Endothelial cell of umbilical vein (primary cell): ENCODE data around the gene EGF. TPM values are rescaled to one million over a fixed set of nuclear protein-coding genes. Genes with fewer than 3 reads are reported as not detected.
"Not testable (repeated sequence)": the region's sequence is repeated elsewhere in the genome, so short reads cannot be mapped to it uniquely, and the experiment has no call there.

ENCODE experiments used
- BruUV-seq: library from RNA; stranded (reverse); fragments of 400-500 nt; replicated peaks from 2 replicates; lab custom pipeline; 2021; lab: Mats Ljungman, UMichigan
- CTCF ChIA-PET: fragments of 300-600, 350-600 bp; sonication (Branson Sonifier 250); formaldehyde crosslinking; loops from one replicate; lab custom pipeline; 2021; ENCODE audit warnings: antibody characterized with exemption, inconsistent platforms; lab: Charles Lee
- POLR2A ChIA-PET: fragments of 300-600, 350-600 bp; sonication (Branson Sonifier 250); formaldehyde crosslinking; loops from one replicate; lab custom pipeline; 2021; ENCODE audit warnings: antibody characterized with exemption, inconsistent platforms; lab: Charles Lee
- DNase-seq: peaks from one replicate; pipeline ENCODE4 v3.0.0-alpha.2; 2011; ENCODE audit warnings: low read depth, low spot score
- FAIRE-seq: peaks from 2 replicates; lab custom pipeline; 2011; peaks lifted over from hg19 to GRCh38; lab: Jason Lieb, UNC
- H2AFZ ChIP-seq: 2 replicates; pipeline ENCODE4 v1.6.0; 2012; ENCODE audit warnings: low read depth, low read length, control low read depth, inconsistent platforms
- H3K27ac ChIP-seq: 2 replicates; pipeline ENCODE4 v1.5.1; 2011; ENCODE audit warnings: low read depth, mild to moderate bottlenecking, control low read depth, low read length, moderate library complexity; ENCODE audit not compliant: insufficient read depth
- H3K27me3 ChIP-seq, 2 experiments: 2 replicates each; pipeline versions ENCODE4 v1.6.0 to v1.6.1; 2011; ENCODE audit warnings: low read length in 2 of 2, mixed read lengths in 1 of 2; ENCODE audit not compliant: control insufficient read depth in 2 of 2, insufficient read depth in 2 of 2
- H3K36me3 ChIP-seq, 2 experiments: 2 replicates in 1 of 2; 3 replicates in 1 of 2; pipeline ENCODE4 v1.5.1; 2011; ENCODE audit warnings: low read length in 2 of 2, mild to moderate bottlenecking in 1 of 2, moderate library complexity in 1 of 2; ENCODE audit not compliant: control insufficient read depth in 2 of 2, insufficient read depth in 2 of 2; ENCODE audit errors: extremely low read depth in 1 of 2
- H3K4me1 ChIP-seq: 3 replicates; pipeline ENCODE4 v1.5.1; 2011; ENCODE audit warnings: mild to moderate bottlenecking, low read length; ENCODE audit not compliant: control insufficient read depth, insufficient read depth; ENCODE audit errors: extremely low read depth
- H3K4me2 ChIP-seq: 2 replicates; pipeline ENCODE4 v1.6.1; 2011; ENCODE audit warnings: low read length, control low read depth, mixed read lengths; ENCODE audit not compliant: insufficient read depth
- H3K4me3 ChIP-seq, 3 experiments: fragments of 200-600 bp in 1 of 3; sonication (generic), shearing (Covaris generic) in 1 of 3; replicated peaks in 1 of 3; 2 replicates each; pipeline ENCODE4 v1.5.1; 2011 to 2016; ENCODE audit warnings: control low read depth in 3 of 3, low read length in 3 of 3, mild to moderate bottlenecking in 2 of 3, inconsistent platforms in 1 of 3, low read depth in 1 of 3, moderate library complexity in 1 of 3; ENCODE audit not compliant: insufficient read depth in 1 of 3
- H3K79me2 ChIP-seq: 2 replicates; pipeline ENCODE4 v1.6.0; 2012; ENCODE audit warnings: low read length, inconsistent platforms; ENCODE audit not compliant: control insufficient read depth, insufficient read depth
- H3K9ac ChIP-seq: replicated peaks from 2 replicates; pipeline ENCODE3; 2011; ENCODE audit warnings: low read length, control low read depth; ENCODE audit not compliant: insufficient read depth; ENCODE audit errors: extremely low read depth
- H3K9me1 ChIP-seq: replicated peaks from 3 replicates; pipeline ENCODE4 v1.6.0; 2011; ENCODE audit warnings: mild to moderate bottlenecking, low read length; ENCODE audit not compliant: control insufficient read depth, insufficient read depth; ENCODE audit errors: extremely low read depth
- H3K9me3 ChIP-seq: replicated peaks from 2 replicates; pipeline ENCODE4 v1.5.1; 2012; ENCODE audit warnings: low read length, inconsistent platforms; ENCODE audit not compliant: control insufficient read depth, insufficient read depth
- H4K20me1 ChIP-seq: replicated peaks from 2 replicates; pipeline ENCODE3; 2011; ENCODE audit warnings: mild to moderate bottlenecking, low read length; ENCODE audit not compliant: control insufficient read depth, insufficient read depth; ENCODE audit errors: extremely low read depth
- CTCF ChIP-seq, 2 donors: IDR thresholded peaks; 1 replicate in 1 of 2; 2 replicates in 1 of 2; pipeline ENCODE4 v1.5.1; 2011; ENCODE audit warnings: low read length in 2 of 2, mild to moderate bottlenecking in 2 of 2, moderate library complexity in 2 of 2, control low read depth in 1 of 2, inconsistent platforms in 1 of 2, low read depth in 1 of 2; ENCODE audit not compliant: insufficient read depth in 1 of 2; ENCODE audit errors: extremely low read depth in 1 of 2
- EZH2 ChIP-seq: IDR thresholded peaks from 2 replicates; pipeline ENCODE4 v1.6.1; 2012; ENCODE audit warnings: borderline replicate concordance, low read depth, mild to moderate bottlenecking, moderate library complexity, low read length, inconsistent platforms; ENCODE audit not compliant: severe bottlenecking
- FOS ChIP-seq: IDR thresholded peaks from 2 replicates; pipeline ENCODE4 v1.6.1; 2011; ENCODE audit warnings: mild to moderate bottlenecking, low read length, moderate library complexity, borderline replicate concordance; ENCODE audit not compliant: insufficient read depth
- GATA2 ChIP-seq: IDR thresholded peaks from 2 replicates; pipeline ENCODE4 v1.7.0; 2011; ENCODE audit warnings: low read depth, mild to moderate bottlenecking, moderate library complexity, mixed read lengths, low read length; ENCODE audit not compliant: insufficient read length, insufficient read depth
- JUN ChIP-seq: IDR thresholded peaks from 2 replicates; pipeline ENCODE4 v1.6.1; 2011; ENCODE audit warnings: borderline replicate concordance, low read depth; ENCODE audit not compliant: insufficient read length, insufficient read depth
- MAX ChIP-seq: IDR thresholded peaks from 2 replicates; pipeline ENCODE4 v1.6.1; 2011; ENCODE audit not compliant: insufficient read depth, insufficient read length
- MYC ChIP-seq: IDR thresholded peaks from one replicate; pipeline ENCODE4 v1.6.1; 2011; ENCODE audit warnings: mild to moderate bottlenecking, low read depth, low read length
- POLR2A ChIP-seq: IDR thresholded peaks from 2 replicates; pipeline ENCODE4 v1.6.1; 2012; ENCODE audit warnings: low read depth, mild to moderate bottlenecking, control low read depth, low read length
- POLR2AphosphoS5 ChIP-seq: IDR thresholded peaks from 2 replicates; pipeline ENCODE4 v1.6.1; 2012; ENCODE audit warnings: low read depth, mild to moderate bottlenecking, control low read depth, low read length, moderate library complexity; ENCODE audit not compliant: insufficient read depth
- dilution Hi-C: fragments of 300-500 bp; cut with MboI; formaldehyde crosslinking; loops from one replicate; pipeline ENCODE4 v1.15.0; 2019; ENCODE audit warnings: low sequenced_read_pairs; ENCODE audit not compliant: extremely low pct_ligation_motif_present
- intact Hi-C: fragments of 100-400 bp; cut with micrococcal nuclease; formaldehyde crosslinking; loops from one replicate; pipeline ENCODE4 v1.10.0; 2022
- polyA plus RNA-seq, 4 experiments: library from polyadenylated mRNA; depleted of rRNA in 3 of 4; stranded (reverse) in 3 of 4; unstranded in 1 of 4; fragments of >200 nt; gene quantifications; 2 replicates each; pipeline versions ENCODE4 v1.2.1 to v1.2.3, GENCODE V29; 2011 to 2012; ENCODE audit warnings: missing spikeins in 1 of 4
- total RNA-seq: library from RNA; stranded (reverse); gene quantifications from 2 replicates; pipeline ENCODE4 v1.2.3, GENCODE V29; 2021

EGF gene
- total and polyA plus RNA-seq, 2 donors (not counting 3 experiments of a cell fraction or from before 2014, with no cell fraction given), result not detected

- TF ChIP-seq MAX (no peak), POLR2AphosphoS5 (no peak), MYC (no peak), JUN (no peak), POLR2A (no peak), FOS (no peak), CTCF (IDR thresholded peaks at IDR 0.05; ENCODE audit: extremely low read depth in 1 of 2, insufficient read depth in 1 of 2, low read depth in 1 of 2, low read length in 2 of 2) (no peak), GATA2 (no peak), EZH2 (no peak)
- Histone ChIP-seq H3K4me2 (no peak overlapping the region), H3K36me3 (no peaks in the 10 kb centered on the region), H3K4me1 (no peaks in the 10 kb centered on the region), H3K4me3 (no peak overlapping the region), H2AFZ (no peak overlapping the region), H3K9me3 (no peaks in the 10 kb centered on the region), H3K27me3 (no peaks in the 10 kb centered on the region), H3K9me1 (no peaks in the 10 kb centered on the region), H4K20me1 (no peaks in the 10 kb centered on the region), H3K9ac (no peak overlapping the region), H3K27ac (no peak overlapping the region), H3K79me2 (no peaks in the 10 kb centered on the region)
- ChIA-PET POLR2A (no interaction called here), CTCF (no interaction called here)
- dilution Hi-C loops, result no loop called here
- no TSS peak for BruUV-seq
- DNase-seq (no peak), FAIRE-seq (no peak)
- intact Hi-C loops, result no loop called here
These were observed 37.6 kb upstream of the EGF start for GRCh38 chr4:109875106-109875505.

- H3K27me3 ChIP-seq, H3K79me2 ChIP-seq, H3K9ac ChIP-seq, H3K27ac ChIP-seq, H3K36me3 ChIP-seq, FAIRE-seq, H2AFZ ChIP-seq, BruUV-seq, H3K9me1 ChIP-seq, H3K4me1 ChIP-seq, H3K4me2 ChIP-seq, DNase-seq, dilution Hi-C loops, H4K20me1 ChIP-seq, intact Hi-C loops, POLR2A ChIA-PET, CTCF ChIA-PET, H3K9me3 ChIP-seq, H3K4me3 ChIP-seq: not testable (repeated sequence)
These were observed 37.1 kb upstream of the EGF start for GRCh38 chr4:109875553-109875952.
